Keratinocyte (primary cell): ENCODE results near the gene SAMD10. TPM values are rescaled to one million over a fixed set of nuclear protein-coding genes. Genes with fewer than 3 reads are reported as not detected.

ENCODE experiments used
- DNase-seq: peaks from one replicate; pipeline ENCODE4 v3.0.0-alpha.2; 2011; ENCODE audit warnings: low read depth, missing footprints, low spot score
- FAIRE-seq: peaks from 2 replicates; lab custom pipeline; 2011; peaks lifted over from hg19 to GRCh38; lab: Jason Lieb, UNC
- H2AFZ ChIP-seq: 2 replicates; pipeline ENCODE4 v1.6.0; 2012; ENCODE audit warnings: low read length, control low read depth, inconsistent platforms; ENCODE audit not compliant: control insufficient read depth
- H3K27ac ChIP-seq: 2 replicates; pipeline ENCODE4 v1.5.1; 2011; ENCODE audit warnings: low read length; ENCODE audit not compliant: control insufficient read depth, insufficient read depth
- H3K27me3 ChIP-seq: 3 replicates; pipeline ENCODE4 v1.6.0; 2011; ENCODE audit warnings: low read length; ENCODE audit not compliant: control insufficient read depth, insufficient read depth; ENCODE audit errors: extremely low read depth
- H3K36me3 ChIP-seq, 2 experiments: 2 replicates in 1 of 2; 3 replicates in 1 of 2; pipeline ENCODE4 v1.5.1; 2011; ENCODE audit warnings: low read length in 2 of 2, mild to moderate bottlenecking in 1 of 2; ENCODE audit not compliant: control insufficient read depth in 2 of 2, insufficient read depth in 2 of 2; ENCODE audit errors: extremely low read depth in 1 of 2
- H3K4me1 ChIP-seq: 3 replicates; pipeline ENCODE4 v1.5.1; 2011; ENCODE audit warnings: low read length; ENCODE audit not compliant: control insufficient read depth, insufficient read depth; ENCODE audit errors: extremely low read depth
- H3K4me2 ChIP-seq: 3 replicates; pipeline ENCODE4 v1.6.0; 2011; ENCODE audit warnings: low read depth, low read length; ENCODE audit not compliant: control insufficient read depth, insufficient read depth; ENCODE audit errors: extremely low read depth
- H3K4me3 ChIP-seq, 3 experiments: fragments of 200-600 bp in 1 of 3; sonication (generic) in 1 of 3; 2 replicates in 2 of 3; 3 replicates in 1 of 3; pipeline ENCODE4 v1.5.1; 2011 to 2016; ENCODE audit warnings: low read length in 3 of 3, mild to moderate bottlenecking in 3 of 3, control low read depth in 2 of 3, inconsistent platforms in 1 of 3, low read depth in 1 of 3, mixed read lengths in 1 of 3, mixed run types in 1 of 3, moderate library complexity in 1 of 3; ENCODE audit not compliant: control insufficient read depth in 2 of 3, insufficient read depth in 2 of 3; ENCODE audit errors: extremely low read depth in 1 of 3
- H3K79me2 ChIP-seq: 2 replicates; pipeline ENCODE4 v1.6.0; 2012; ENCODE audit warnings: low read length; ENCODE audit not compliant: control insufficient read depth, insufficient read depth
- H3K9ac ChIP-seq: 3 replicates; pipeline ENCODE4 v1.6.0; 2011; ENCODE audit warnings: low read length; ENCODE audit not compliant: control insufficient read depth, insufficient read depth; ENCODE audit errors: extremely low read depth
- H3K9me1 ChIP-seq: 3 replicates; pipeline ENCODE4 v1.6.0; 2011; ENCODE audit warnings: low read length; ENCODE audit not compliant: control insufficient read depth, insufficient read depth; ENCODE audit errors: extremely low read depth
- H3K9me3 ChIP-seq: 2 replicates; pipeline ENCODE4 v1.5.1; 2012; ENCODE audit warnings: low read depth, low read length; ENCODE audit not compliant: control insufficient read depth
- H4K20me1 ChIP-seq: 3 replicates; pipeline ENCODE4 v1.6.0; 2011; ENCODE audit warnings: low read length; ENCODE audit not compliant: control insufficient read depth, insufficient read depth; ENCODE audit errors: extremely low read depth
- CTCF ChIP-seq, 3 experiments: IDR thresholded peaks in 1 of 3; conservative IDR thresholded peaks in 1 of 3; optimal IDR thresholded peaks in 1 of 3; 2 replicates in 2 of 3; 3 replicates in 1 of 3; pipeline versions ENCODE3 to v1.5.1; 2011; ENCODE audit warnings: low read length in 3 of 3, mild to moderate bottlenecking in 3 of 3, moderate library complexity in 2 of 3, control low read depth in 1 of 3, inconsistent platforms in 1 of 3; ENCODE audit not compliant: insufficient read depth in 2 of 3; ENCODE audit errors: extremely low read depth in 1 of 3
- EZH2 ChIP-seq: IDR thresholded peaks from one replicate; pipeline ENCODE4 v1.6.1; 2012; ENCODE audit warnings: inconsistent platforms, mild to moderate bottlenecking, low read length, moderate library complexity
- dilution Hi-C: fragments of 300-500 bp; cut with MboI; formaldehyde crosslinking; loops from one replicate; pipeline ENCODE4 v1.7.0; 2020; ENCODE audit warnings: low sequenced_read_pairs; ENCODE audit not compliant: extremely low pct_ligation_motif_present
- polyA plus RNA-seq, 5 experiments: library from polyadenylated mRNA; depleted of rRNA in 3 of 5; stranded (reverse) in 3 of 5; stranded (forward) in 1 of 5; unstranded in 1 of 5; fragments of >200 nt; gene quantifications; 1 replicate in 1 of 5; 2 replicates in 3 of 5; 3 replicates in 1 of 5; pipeline versions ENCODE4 v1.2.1 to v1.2.3, GENCODE V29; 2011 to 2012; ENCODE audit warnings: missing spikeins in 2 of 5, low read depth in 1 of 5, low replicate concordance in 1 of 5

The SAMD10 gene
- polyA plus RNA-seq, 1 donor (not counting 4 experiments of a cell fraction or from before 2014, with no cell fraction given), result 0.45 TPM

DNA sequence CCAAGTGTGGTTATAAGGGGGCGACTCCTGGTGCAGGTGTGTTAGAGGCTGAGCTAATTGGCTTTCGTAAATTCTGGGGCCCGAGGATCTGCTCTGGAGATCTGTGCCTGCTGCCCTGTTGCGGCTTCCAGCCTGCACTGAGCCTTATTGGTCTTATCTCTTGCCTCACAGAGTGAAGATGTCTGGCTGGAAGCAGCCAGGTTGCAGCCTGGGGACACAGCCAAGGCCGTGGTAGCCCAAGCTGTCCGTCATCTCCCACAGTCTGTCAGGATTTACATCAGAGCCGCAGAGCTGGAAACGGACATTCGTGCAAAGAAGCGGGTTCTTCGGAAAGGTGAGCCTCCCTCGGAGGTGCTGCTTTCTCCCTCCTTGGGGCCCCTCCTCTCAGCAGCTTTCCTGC lies 21.5 kb upstream of the SAMD10 start:
- Histone ChIP-seq H3K9me1 (no peaks in the 10 kb centered on the region), H4K20me1 (no peaks in the 10 kb centered on the region), H3K4me3 (no peak overlapping the region), H3K9ac (no peak overlapping the region), H3K36me3 (peaks cover 38 to 40% of the 10 kb centered on the region in 2 experiments), H3K79me2 (no peaks in the 10 kb centered on the region), H3K27ac (no peak overlapping the region), H3K27me3 (no peaks in the 10 kb centered on the region), H3K4me2 (no peak overlapping the region), H2AFZ (no peak overlapping the region), H3K9me3 (no peaks in the 10 kb centered on the region), H3K4me1 (no peaks in the 10 kb centered on the region)
- dilution Hi-C loops, result no loop called here
- TF ChIP-seq EZH2 (no peak), CTCF (optimal IDR thresholded peaks at IDR 0.05 in 1 of 3, IDR thresholded peaks at IDR 0.05 in 1 of 3, conservative IDR thresholded peaks at IDR 0.05 in 1 of 3; ENCODE audit: extremely low read depth in 1 of 3, insufficient read depth in 2 of 3, low read length in 3 of 3) (no peak)
- no peak for FAIRE-seq
- DNase-seq, result no peak

DNA sequence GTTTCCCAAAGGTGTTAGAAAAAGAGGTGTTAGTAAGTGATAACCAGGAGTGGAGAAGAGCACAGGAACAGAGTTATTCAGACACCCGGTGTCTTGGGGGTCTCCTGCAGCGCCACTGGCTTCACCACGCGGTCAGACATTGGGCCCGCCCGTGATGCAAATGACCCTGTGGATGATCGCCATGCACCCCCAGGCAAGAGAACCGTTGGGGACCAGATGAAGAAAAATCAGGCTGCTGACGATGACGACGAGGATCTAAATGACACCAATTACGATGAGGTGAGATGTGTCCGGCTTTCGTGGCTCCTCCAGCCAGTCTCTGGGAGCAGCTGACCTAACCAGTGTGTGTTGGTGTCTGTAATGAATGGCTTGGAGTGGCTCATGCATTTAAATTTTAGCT lies 3.5 kb upstream of the SAMD10 start:
- DNase-seq (no peak), FAIRE-seq (no peak)
- Histone ChIP-seq H3K4me3 (no peak overlapping the region), H3K9ac (no peak overlapping the region), H2AFZ (no peak overlapping the region), H3K36me3 (peaks cover 10 to 25% of the 10 kb centered on the region in 2 experiments), H4K20me1 (no peaks in the 10 kb centered on the region), H3K4me2 (no peak overlapping the region), H3K4me1 (peaks cover 28% of the 10 kb centered on the region), H3K9me1 (no peaks in the 10 kb centered on the region), H3K79me2 (peaks cover 20% of the 10 kb centered on the region), H3K9me3 (no peaks in the 10 kb centered on the region), H3K27ac (no peak overlapping the region), H3K27me3 (no peaks in the 10 kb centered on the region)
- TF ChIP-seq EZH2 (no peak), CTCF (optimal IDR thresholded peaks at IDR 0.05 in 1 of 3, IDR thresholded peaks at IDR 0.05 in 1 of 3, conservative IDR thresholded peaks at IDR 0.05 in 1 of 3; ENCODE audit: extremely low read depth in 1 of 3, insufficient read depth in 2 of 3, low read length in 3 of 3) (no peak)
- dilution Hi-C loops, result no loop called here
